HL-60 (cell line): Measurements from ENCODE around the gene EFCAB8.

ENCODE experiments used
- DNase-seq, 2 experiments: peaks; one replicate each; pipeline ENCODE4 v3.0.0-alpha.2; 2010 to 2020; ENCODE audit warnings: low read depth in 1 of 2, low spot score in 1 of 2
- H3K27ac ChIP-seq: fragments of 250-450 bp; sonication (Bioruptor Pico); replicated peaks from 2 replicates; pipeline ENCODE4 v1.5.1; 2020; ENCODE audit warnings: mild to moderate bottlenecking, moderate library complexity
- H3K27me3 ChIP-seq: fragments of 250-450 bp; sonication (Bioruptor Pico); 2 replicates; pipeline ENCODE4 v1.5.1; 2021; ENCODE audit warnings: mild to moderate bottlenecking, moderate library complexity; ENCODE audit not compliant: insufficient read depth, poor library complexity, severe bottlenecking
- H3K4me3 ChIP-seq: replicated peaks from 2 replicates; pipeline ENCODE4 v1.5.1; 2011; ENCODE audit warnings: mild to moderate bottlenecking, control low read depth, low read length; ENCODE audit not compliant: insufficient read depth
- GABPA ChIP-seq: IDR thresholded peaks from 2 replicates; pipeline ENCODE4 v1.6.1; 2012; ENCODE audit warnings: low read depth
- POLR2AphosphoS5 ChIP-seq: IDR thresholded peaks from 2 replicates; pipeline ENCODE4 v1.6.1; 2012; ENCODE audit warnings: low read depth
- SPI1 ChIP-seq: IDR thresholded peaks from 2 replicates; pipeline ENCODE4 v1.6.1; 2012; ENCODE audit warnings: low read depth, mild to moderate bottlenecking, borderline replicate concordance
- TF ChIP-seq, protein P1 (sequence below): IDR thresholded peaks from one replicate; pipeline ENCODE4 v1.5.1; 2011; ENCODE audit warnings: low read length, control low read depth, inconsistent platforms; ENCODE audit not compliant: insufficient read depth
- TF ChIP-seq, protein P2 (sequence below): IDR thresholded peaks from 2 replicates; pipeline ENCODE4 v1.6.1; 2012; ENCODE audit warnings: low read depth; ENCODE audit not compliant: insufficient replicate concordance

EFCAB8 gene

DNA sequence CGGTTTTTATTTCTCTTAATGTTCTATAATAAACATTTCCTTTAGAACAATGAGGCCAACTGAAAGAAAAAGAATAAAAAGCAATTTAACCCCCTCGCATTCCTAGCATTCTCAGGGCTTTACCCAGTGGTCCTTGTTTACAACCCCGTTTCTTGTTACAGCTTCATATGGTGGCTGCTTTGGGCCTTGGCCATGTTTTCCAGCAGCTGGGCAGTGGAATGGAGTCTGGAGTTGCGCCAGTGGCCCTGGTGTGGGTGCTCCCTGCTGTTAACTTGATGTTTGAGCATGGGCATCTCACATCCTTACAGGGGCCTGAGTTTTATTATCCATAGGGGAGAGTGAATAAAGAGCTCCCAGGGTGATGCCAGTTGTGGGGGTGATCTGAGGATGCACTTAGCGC is 18.8 kb downstream of the EFCAB8 start:
- Histone ChIP-seq H3K4me3 (no peak overlapping the region), H3K27ac (no peak overlapping the region), H3K27me3 (no peaks in the 10 kb centered on the region)
- no peak for DNase-seq
- TF ChIP-seq GABPA (no peak), SPI1 (no peak), POLR2AphosphoS5 (no peak)
- TF ChIP-seq, protein P1, sequence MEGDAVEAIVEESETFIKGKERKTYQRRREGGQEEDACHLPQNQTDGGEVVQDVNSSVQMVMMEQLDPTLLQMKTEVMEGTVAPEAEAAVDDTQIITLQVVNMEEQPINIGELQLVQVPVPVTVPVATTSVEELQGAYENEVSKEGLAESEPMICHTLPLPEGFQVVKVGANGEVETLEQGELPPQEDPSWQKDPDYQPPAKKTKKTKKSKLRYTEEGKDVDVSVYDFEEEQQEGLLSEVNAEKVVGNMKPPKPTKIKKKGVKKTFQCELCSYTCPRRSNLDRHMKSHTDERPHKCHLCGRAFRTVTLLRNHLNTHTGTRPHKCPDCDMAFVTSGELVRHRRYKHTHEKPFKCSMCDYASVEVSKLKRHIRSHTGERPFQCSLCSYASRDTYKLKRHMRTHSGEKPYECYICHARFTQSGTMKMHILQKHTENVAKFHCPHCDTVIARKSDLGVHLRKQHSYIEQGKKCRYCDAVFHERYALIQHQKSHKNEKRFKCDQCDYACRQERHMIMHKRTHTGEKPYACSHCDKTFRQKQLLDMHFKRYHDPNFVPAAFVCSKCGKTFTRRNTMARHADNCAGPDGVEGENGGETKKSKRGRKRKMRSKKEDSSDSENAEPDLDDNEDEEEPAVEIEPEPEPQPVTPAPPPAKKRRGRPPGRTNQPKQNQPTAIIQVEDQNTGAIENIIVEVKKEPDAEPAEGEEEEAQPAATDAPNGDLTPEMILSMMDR: no peak
- TF ChIP-seq, protein P2, sequence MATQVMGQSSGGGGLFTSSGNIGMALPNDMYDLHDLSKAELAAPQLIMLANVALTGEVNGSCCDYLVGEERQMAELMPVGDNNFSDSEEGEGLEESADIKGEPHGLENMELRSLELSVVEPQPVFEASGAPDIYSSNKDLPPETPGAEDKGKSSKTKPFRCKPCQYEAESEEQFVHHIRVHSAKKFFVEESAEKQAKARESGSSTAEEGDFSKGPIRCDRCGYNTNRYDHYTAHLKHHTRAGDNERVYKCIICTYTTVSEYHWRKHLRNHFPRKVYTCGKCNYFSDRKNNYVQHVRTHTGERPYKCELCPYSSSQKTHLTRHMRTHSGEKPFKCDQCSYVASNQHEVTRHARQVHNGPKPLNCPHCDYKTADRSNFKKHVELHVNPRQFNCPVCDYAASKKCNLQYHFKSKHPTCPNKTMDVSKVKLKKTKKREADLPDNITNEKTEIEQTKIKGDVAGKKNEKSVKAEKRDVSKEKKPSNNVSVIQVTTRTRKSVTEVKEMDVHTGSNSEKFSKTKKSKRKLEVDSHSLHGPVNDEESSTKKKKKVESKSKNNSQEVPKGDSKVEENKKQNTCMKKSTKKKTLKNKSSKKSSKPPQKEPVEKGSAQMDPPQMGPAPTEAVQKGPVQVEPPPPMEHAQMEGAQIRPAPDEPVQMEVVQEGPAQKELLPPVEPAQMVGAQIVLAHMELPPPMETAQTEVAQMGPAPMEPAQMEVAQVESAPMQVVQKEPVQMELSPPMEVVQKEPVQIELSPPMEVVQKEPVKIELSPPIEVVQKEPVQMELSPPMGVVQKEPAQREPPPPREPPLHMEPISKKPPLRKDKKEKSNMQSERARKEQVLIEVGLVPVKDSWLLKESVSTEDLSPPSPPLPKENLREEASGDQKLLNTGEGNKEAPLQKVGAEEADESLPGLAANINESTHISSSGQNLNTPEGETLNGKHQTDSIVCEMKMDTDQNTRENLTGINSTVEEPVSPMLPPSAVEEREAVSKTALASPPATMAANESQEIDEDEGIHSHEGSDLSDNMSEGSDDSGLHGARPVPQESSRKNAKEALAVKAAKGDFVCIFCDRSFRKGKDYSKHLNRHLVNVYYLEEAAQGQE: no peak

DNA sequence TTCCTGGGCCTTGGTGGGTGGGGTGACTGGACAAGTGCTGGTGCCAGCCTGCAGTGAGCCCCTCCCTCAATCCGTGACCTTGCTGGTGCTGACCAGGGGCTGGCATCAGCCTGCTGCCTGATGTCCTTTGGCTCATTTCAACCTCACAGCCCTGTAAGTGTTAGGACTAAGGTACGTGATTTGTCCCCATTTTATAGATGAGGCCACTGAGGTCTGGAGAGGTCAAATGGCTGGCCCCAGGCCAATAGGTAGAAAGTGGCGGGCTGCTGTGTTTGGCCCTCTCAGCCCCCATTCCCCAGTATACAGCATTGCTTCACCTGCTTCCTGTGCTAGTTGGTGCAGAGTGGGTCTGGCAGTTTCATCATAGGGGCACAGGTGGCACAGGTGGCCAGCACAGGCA is 20.1 kb downstream of the EFCAB8 start:
- H3K27me3 ChIP-seq: no peaks in the 10 kb centered on the region

DNA sequence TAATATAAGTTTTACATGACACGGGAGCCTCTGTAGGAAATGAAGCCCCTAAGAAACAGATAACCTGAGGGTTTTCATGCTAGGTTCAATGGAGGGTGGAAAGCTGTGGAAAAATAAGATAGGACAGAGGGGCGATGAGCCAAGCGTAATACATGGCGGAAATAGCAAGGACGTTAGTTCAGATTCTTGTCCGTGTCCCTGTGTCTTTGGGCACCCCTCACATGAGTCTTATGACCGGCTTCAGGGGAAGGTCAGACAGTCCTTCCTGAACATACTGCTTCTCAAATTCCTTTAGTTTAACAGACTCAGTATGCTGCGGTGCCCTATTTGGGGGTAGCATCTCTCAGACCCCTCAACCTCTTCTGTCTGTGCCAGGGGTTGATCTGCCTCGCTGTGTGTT is 20.8 kb downstream of the EFCAB8 start:
- no peak overlapping the region for H3K27ac ChIP-seq

More for the DNA sequence above, 20.1 kb downstream of the EFCAB8 start:
- Histone ChIP-seq H3K4me3 (no peak overlapping the region), H3K27ac (no peak overlapping the region)
- DNase-seq: no peak
- TF ChIP-seq, protein P1: no peak
- TF ChIP-seq SPI1 (no peak), GABPA (no peak), POLR2AphosphoS5 (no peak)
- TF ChIP-seq, protein P2: no peak

More for the DNA sequence above, 20.8 kb downstream of the EFCAB8 start:
- no peak overlapping the region for H3K4me3 ChIP-seq
- no peak for DNase-seq
- no peaks in the 10 kb centered on the region for H3K27me3 ChIP-seq
- no peak for TF ChIP-seq SPI1
- no peak for TF ChIP-seq POLR2AphosphoS5
- TF ChIP-seq, protein P1: no peak
- no peak for TF ChIP-seq GABPA
- TF ChIP-seq, protein P2: no peak
